GM19438 (cell line): ENCODE measurements around the gene DIP2C.

ENCODE experiments used
- ATAC-seq: cut with Tn5 transposase; IDR thresholded peaks from one replicate; pipeline ENCODE4 v1.9.1; 2021; ENCODE audit warnings: low read depth; ENCODE audit not compliant: unreplicated experiment

DIP2C gene

DNA sequence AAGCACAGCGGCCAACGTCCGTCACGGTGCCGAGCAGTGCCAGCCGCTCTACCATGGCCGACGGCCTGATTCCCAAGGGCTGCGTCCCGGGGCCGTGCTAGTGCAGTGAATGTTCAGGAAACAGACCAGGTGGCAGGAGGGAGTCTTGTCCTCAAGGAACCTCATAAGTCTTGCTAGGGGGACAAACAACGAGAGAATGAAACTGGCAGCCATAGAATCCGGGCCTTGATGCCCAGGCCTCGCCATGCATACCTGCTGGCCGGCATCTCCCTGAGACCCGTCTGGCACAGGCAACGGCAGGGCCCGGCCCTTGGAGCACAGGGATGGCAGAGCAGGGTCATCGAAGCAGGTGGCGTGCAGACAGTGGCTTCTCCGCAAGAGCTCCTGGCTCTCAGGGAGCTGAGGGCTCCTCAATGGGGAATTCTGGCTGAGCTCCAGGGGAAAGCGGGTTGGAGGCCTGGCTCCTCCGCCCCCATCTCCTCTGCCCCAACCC lies 58.8 kb downstream of the DIP2C start:
- ATAC-seq, result no peak

DNA sequence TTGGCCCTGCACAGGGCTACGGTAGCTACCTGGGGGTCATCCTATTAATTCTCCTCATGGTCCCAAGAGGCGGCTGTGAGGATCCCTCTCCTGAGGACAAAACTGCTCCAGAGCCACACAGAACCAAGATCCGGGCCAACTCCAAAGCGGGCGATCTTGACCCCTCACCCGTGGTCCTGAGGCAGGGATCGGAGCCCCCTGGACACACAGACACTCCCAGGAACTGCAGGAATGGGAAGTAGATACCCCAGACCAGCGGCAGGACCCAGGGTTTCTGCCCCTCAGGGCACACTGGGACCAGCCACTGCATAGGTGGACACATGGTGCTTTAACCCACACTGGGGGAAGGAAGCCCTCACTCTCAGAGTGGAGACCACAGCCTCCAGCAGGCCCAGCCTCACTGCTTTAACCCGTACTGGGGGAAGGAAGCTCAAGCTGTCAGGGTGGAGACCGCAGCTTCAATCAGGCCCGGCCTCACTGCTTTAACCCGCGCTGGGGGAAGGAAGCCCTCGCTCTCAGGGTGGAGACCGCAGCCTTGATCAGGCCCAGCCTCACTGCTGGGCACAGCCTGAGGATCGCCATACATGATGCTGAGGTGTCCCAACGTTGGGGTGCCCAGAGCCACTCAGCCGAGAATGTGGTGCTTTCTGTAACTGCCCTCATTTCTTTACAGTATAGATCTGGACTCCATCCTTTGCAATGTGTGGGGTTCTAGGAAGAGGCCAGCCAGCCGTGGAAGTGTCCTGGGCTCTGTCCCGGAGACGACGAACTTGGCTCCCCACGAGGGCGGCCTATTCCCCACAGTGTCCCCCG lies 60.1 kb downstream of the DIP2C start:
- ATAC-seq, result no peak

DNA sequence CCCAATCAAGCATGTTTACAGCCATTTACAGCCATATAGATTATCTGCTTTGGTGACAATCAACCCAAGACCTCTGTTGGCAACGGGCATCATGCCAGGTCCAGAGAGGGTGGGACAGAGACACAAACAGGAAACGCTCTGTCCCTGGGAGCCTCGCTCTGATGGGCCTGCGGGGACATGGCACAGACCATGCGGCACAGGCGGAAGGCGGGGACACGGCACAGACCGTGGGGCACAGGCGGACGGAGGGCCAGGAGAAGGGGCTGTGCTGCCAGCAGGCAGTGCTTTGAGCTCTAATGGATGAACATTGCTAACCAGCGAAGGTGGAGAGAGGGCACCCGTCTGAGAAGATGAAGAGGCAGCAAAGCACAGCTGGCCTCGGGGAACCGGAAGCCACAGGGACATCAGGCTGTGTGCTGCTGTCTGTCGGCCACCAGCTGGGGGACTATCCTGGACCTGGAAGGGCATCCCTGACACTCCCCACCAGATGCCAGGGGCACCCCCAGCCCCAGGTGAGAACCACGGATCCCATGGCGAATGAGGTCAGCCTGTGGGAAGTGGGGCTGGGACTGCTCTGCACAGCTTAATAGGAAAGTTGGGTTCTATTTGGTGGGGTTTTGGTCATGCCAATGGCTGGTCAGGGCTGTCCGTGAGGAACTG lies 61.0 kb downstream of the DIP2C start:
- ATAC-seq, result no peak

DNA sequence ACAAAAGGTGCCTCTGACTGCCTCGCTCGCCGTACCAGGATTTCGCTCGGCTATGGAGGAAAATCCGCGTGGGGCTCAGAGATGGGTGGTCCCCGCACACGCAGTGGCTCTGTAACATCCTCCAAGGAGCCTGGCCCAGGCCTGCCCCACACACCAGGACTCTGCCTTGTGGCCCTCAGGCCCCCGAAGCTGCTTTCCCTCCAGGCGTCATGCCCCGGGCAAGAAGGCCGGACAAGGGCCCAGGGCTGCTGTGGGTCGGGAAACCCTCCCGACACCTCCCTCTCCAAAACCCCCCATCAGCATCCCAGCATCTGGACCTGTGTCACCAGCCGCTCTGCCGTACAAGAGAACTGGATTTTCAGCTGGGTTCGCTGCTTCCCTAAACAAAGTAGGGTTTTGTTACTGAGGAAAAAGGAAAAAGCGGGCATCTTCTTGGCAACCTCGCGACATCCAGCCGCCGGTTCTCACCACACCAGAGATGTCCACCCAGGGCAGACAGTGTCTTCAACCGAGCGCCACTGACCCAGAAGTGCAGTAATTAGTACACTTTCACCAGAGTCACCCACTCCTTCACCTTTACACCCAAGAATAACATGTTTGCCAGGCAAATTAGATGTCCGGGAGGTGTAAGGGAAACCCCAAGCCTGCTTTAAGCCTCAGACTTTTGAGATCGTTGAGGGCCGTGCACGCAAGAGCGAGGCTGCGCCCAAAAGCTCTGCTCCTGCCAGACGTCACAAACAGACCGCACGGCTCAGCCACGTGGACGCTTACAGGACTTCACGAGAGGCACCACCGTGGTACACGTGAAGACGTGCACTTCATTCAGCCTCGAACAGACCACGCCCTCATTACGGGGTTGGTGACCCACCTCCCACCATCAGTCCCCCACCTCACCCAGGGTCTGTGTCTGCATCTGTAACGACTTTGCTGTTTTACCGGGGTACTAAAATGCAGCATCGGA lies 62.2 kb downstream of the DIP2C start:
- ATAC-seq, result no peak

DNA sequence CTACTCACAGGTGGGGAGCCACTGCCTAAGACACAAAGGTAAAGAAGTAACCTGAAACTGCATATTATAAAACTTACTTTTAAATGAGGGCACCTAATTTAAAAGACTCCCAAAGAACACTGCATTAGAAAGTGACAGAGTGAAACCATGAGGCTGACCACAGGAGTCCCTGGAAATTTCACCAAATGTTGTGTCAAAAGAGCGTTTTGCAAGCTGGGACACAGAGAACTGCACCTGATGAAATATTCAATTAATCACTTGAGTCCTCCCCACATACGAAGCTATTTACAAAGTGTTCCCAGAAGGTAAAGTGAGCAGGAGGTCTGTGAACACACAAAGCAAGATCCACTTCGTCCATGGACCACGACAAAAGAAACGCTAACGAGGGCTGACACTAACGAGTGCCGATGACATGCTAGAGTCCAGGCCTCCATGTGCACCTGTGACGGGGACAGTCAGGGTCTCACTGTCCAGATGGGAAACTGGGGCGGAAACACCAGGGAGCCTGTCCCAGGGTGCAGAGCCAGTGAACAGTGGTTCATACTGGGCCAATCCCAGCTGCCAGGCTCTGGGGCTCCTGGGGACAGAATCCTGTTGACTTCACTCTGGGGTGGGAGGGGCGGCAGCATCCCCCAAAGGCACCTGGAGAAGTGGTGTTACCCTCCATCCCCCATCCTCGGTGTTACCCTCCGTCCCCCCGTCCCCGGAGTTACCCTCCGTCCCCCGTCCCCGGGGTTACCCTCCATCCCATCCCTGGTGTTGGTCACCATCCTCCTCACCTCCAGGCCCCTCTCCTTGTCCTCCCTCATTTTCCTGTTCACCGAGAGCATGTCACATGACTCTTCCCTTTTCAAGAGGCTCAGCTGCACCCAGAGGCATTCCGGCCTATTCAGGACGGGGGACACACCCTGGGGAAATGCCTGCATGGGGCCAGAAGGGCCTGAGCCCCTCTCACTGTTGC lies 63.4 kb downstream of the DIP2C start:
- no peak for ATAC-seq

DNA sequence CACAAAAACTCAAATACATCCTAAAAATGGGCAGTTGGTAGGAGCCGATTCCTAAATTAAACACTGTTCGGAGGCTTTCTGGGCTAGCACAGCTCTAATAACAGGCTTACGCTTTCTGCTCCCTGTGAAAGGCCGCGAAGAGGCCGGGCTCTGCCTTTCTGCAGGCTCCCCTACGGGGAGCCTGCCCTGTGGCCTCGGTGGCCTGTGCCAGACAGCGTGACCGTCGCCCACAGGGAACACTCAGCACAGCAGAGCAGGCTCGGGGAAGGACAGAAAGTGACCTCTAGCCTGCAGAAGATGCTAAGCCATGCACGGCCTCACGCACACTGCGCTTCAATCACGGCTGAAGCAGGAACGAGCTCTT lies 64.2 kb downstream of the DIP2C start:
- no peak for ATAC-seq

DNA sequence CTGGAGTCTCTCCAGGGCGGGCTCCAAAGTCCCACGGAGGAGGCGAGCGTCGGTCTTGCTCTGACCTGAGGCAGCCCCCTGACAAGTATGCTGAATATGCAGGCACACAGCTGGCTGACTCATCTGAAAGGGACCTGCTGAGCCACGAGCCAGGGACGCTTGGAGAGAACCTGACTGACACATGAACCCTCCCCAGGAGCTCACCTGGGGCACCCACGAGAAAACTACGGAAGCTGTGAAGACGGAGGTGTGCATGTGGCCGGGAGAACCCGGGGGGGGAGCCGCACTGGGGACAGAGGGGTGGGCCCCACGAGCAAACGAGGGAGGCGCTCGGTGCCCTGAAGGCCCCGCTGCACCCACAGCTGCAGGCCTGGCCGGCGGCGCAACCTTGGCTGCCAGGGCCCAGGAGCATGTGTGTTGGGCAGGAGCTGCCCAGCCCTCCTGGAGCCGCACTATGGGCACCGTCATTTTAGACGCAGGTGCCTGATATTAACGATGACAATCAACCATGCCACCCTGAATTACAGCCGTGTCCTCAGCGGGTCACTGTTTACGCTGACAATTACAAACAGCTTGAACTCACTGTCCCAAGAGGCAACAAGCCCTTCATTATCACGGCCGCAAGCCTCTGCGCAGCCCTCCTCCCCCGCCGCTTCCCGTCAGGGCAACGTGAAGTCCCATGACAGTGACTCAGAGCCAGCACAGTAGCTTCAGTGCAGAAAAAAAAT lies 64.7 kb downstream of the DIP2C start:
- ATAC-seq, result no peak

DNA sequence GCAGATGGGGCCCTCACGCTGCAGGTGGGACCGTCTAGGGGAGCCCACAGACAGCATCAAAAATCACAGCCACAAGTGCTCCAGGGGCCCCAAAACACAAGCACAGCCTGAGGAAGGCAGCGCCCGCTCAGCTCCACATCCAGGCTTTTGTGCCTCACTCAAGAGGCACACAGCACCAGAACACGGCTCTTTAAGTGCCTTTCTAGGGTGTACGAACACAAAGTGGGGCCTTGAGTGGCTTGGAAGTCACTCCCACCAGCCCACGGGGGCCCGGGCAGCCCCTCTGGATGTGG lies 65.2 kb downstream of the DIP2C start:
- ATAC-seq, result no peak

DNA sequence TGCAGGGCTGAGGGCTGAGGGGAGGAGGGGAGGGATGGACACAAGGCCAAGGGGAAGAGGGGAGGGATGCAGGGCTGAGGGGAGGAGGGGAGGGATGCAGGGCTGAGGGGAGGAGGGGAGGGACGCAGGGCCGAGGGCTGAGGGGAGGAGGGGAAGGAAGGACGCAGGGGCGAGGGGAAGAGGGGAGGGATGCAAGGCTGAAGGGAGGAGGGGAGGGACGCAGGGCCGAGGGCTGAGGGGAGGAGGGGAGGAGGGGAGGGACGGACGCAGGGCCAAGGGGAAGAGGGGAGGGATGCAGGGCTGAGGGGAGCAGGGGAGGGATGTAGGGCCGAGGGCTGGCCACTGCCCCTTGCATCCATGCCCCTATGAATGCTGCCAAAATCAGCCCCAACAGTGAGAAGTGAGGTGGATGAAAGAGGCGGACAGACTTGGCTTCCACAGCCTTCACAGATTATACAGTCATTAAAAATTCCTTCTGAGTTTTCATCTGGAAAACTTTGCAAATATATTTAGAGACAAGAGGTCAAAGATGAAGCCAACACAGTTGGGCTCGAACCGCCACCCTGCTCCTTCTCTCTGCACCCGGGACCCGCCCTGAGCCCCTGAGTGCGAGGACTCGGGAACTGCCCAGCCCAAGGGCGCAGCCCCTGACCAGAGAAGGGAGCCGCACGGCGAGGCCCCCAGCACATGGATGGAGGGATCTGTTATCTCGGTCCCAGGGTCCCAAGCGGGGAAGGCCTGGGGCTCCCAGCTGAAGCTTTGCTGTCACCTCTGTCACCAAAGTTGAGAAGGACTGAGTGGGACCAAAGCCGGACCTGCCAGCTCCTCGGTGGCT lies 65.8 kb downstream of the DIP2C start:
- ATAC-seq, result no peak

DNA sequence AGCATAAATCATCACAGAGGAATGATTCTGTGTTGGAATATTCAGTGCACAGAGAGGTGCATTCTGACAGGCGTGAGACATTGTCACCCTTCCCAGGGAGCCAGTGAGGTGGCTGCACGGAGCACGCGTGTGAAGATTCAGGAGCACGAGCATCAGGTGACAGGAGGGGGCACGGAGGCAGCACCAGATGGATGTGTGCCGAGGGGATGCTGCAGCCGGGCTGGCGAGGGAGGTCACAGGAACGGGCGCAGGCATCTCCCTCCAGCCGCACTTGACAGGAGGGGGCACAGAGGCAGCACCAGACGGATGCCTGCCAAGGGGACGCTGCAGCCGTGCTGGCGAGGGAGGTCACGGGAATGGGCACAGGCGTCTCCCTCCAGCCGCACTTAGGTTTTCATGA lies 66.5 kb downstream of the DIP2C start:
- ATAC-seq, result no peak

DNA sequence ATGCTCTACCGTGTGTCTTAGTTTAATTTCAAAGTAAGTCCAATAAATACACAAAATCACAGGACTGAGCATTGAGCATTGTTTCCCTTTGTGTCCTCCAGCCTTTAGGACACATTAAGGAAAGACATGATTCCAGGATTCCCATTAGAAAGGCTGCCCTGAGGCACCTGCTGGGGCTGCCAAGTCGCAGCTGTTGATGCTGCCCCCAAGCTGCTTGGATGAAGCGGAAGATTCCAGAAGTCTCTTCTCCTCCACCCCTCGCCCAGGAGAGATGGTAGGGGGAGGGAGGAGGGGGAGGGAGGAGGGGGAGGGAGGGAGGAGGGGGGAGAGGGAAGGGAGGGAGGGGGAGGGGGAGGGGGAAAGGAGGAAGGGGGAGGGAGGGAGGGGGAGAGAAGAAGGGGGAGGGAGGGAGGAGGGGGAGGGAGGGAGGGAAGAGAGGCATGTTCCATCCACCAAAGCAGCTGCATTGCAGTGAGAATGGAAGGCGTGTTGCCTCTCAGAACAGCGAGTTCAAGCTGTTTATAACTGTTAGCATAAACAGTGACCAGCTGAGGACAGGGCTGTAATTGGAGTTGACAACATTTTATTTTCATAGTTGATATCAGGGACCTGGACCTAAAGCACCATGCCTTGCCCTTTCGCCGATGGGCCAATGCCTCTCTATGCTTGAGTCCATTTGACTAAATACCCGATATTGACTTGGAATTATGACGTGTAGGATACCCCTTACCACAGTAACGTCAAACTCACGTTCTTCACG lies 67.3 kb downstream of the DIP2C start:
- no peak for ATAC-seq

DNA sequence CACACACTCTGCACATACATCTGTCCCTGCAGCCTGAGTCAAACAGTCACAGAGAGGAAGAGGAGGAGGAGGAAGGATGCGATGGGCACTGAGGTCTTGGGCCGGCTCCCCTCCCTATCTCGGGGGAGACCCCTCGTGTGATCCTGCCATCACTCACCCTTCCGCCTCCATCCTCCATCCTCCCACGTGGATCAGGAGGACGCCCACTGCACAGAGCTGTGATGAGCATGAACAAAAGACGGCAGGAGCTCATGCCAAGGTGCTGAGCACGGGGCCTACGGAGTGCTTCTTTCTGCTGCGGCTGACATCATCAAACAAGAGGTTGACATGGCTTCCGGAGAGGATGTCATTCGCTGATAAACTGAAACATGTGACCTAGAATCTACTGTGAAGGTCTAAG lies 68.0 kb downstream of the DIP2C start:
- ATAC-seq, result no peak

DNA sequence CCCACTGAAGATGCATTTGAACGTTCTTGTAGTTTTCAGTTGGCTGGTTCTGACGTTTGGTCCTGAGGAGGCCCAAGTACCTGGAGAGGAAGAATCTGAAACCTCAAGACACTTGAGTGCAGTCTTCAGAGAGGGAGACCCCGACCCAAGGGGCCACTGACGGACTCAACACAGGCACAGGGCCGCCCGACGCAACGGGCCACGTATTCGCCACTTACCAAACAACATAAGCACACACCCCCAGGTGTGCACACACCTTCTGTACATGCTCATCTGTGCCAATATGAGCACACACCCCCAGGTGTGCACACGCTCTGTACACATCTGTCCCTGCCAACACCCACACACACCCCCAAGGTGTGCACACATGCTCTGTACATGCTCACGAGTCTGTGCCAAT lies 68.5 kb downstream of the DIP2C start:
- no peak for ATAC-seq

DNA sequence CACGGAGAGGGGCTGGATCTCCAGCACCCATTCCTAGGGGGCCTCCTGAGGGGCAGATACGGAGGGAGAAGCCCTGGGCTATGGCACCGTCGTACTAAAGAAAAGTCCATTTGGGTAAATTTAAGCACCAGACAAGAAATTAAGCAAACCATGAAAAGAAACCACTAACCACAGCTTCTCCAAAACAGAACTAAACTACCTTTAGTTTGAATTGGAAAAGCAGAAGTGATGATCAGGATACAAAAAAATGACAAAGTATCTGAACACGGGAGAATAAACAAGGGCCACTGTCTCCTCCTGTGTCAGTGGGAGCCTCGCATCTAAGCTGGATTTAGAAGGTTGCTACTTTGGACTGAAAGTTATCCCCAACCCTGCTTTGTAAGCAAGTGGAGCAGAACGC lies 69.1 kb downstream of the DIP2C start:
- no peak for ATAC-seq

DNA sequence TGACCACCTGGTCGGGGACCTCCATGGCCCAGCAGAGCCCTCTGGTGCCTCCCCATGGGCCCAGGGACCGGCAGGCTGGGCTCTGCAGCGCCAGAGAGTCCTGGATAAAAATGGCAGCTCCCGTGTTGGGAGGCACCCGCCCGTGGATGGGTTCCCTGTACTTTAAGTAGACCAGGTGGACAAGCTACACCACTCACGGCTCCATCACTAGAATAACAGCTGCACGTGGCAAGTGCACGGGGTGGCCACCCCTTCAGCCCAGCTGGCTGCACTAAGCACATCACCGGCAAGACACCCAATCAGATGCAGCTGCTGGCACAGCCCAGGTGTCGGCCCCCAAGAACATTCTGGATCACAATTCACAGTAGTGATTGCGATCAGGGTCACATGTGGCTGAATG lies 69.8 kb downstream of the DIP2C start:
- ATAC-seq, result no peak

DNA sequence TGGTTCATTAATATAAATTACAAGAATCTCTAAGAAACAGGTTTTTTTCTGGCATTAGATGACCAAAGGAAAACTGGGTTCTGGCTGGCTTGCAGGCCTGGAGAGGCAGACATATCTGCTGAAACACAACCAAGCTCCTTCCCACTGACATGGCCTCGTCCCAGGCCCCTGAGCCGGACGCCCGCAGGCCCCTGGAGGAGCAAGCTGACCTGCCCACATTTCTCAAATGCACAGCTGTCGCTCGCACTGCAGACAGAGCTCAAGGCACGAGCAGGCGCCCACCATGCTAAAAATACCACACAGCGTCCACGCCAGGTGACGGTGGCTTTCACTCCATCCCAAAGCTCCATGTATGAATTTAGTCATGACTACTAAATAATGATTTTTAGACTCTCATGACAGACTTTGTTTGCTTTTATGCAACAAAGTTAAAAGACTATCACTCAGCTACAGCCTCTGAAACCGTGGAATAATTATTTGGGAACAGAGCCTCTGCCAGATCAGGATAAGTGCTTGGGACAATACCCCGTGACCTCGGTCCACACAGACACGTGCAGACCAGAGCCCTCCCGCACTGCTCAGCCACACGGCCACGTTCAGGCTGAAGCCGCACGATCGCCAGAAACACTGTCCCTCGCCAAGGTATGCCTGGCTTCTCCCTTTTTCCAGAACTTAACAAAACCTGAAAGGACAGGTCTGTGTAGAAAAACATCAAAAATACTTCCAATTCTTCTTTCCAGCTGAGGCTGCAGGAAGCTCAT lies 71.1 kb downstream of the DIP2C start:
- ATAC-seq, result no peak

DNA sequence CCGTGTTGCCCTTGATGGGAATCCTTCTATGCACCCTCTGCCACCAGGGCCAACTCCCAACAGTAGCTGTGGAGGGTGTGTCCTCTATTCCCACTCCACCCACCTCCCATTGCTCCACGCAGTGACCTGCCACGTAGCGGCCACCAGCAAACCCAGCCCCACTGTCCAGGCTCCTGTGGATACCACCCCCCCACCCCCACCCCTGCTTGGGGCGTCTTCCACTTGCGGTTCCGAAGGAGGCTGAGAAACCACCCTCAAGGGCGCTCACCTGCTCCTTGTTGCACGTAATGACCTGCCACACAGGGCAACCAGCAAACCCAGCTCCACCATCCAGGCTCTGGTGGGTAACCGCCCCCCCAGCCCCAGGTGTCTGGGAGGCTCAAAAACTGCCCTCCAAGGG lies 72.0 kb downstream of the DIP2C start:
- ATAC-seq, result no peak
